SK-N-SH (cell line): ENCODE measurements around the gene MYL5. TPM values are rescaled to one million over a fixed set of nuclear protein-coding genes. Genes with fewer than 3 reads are reported as not detected.

Experiments
- CTCF ChIA-PET: fragments of 300-600, 350-600 bp; formaldehyde crosslinking; extraction: SDS; loops from one replicate; lab custom pipeline; 2021; lab: Yijun Ruan, JAX
- POLR2A ChIA-PET: fragments of 350-600 bp; sonication (Branson Sonifier 250); formaldehyde crosslinking; extraction: SDS; loops from one replicate; lab custom pipeline; 2020; ENCODE audit warnings: antibody characterized with exemption, inconsistent platforms; lab: Yijun Ruan, JAX
- DNase-seq: peaks from one replicate; pipeline ENCODE4 v3.0.0; 2012
- H2AFZ ChIP-seq: fragments of 200-600 bp; sonication (generic); 2 replicates; pipeline ENCODE4 v1.8.1; 2016; ENCODE audit warnings: antibody characterized with exemption, mild to moderate bottlenecking, low read depth
- H3F3A ChIP-seq: fragments of 200-600 bp; sonication (generic); replicated peaks from 2 replicates; pipeline ENCODE3; 2016; ENCODE audit warnings: antibody characterized with exemption, mild to moderate bottlenecking; ENCODE audit not compliant: insufficient read depth
- H3K27ac ChIP-seq, 2 experiments: fragments of 200-500 bp in 1 of 2; fragments of 200-600 bp in 1 of 2; sonication (Bioruptor generic) in 1 of 2; sonication (generic), shearing (Covaris generic) in 1 of 2; 2 replicates each; pipeline versions ENCODE4 v1.5.1 to v1.6.1; 2014 to 2016; ENCODE audit warnings: low read depth in 2 of 2, inconsistent platforms in 1 of 2, low read length in 1 of 2, mild to moderate bottlenecking in 1 of 2, mixed read lengths in 1 of 2
- H3K27me3 ChIP-seq: fragments of 200-600 bp; sonication (generic), shearing (Covaris generic); 2 replicates; pipeline ENCODE4 v1.6.1; 2016; ENCODE audit warnings: mixed run types; ENCODE audit not compliant: insufficient read depth
- H3K36me3 ChIP-seq, 2 experiments: fragments of 200-500 bp in 1 of 2; fragments of 200-600 bp in 1 of 2; sonication (Bioruptor generic) in 1 of 2; sonication (generic) in 1 of 2; replicated peaks in 1 of 2; 2 replicates each; pipeline versions ENCODE3 to v1.5.1; 2014 to 2016; ENCODE audit warnings: low read length in 1 of 2, mild to moderate bottlenecking in 1 of 2; ENCODE audit not compliant: insufficient read depth in 2 of 2, control insufficient read depth in 1 of 2
- H3K4me1 ChIP-seq, 2 experiments: fragments of 200-500 bp in 1 of 2; fragments of 200-600 bp in 1 of 2; sonication (Bioruptor generic) in 1 of 2; sonication (generic), shearing (Covaris generic) in 1 of 2; 2 replicates each; pipeline versions ENCODE4 v1.5.1 to v1.6.1; 2014 to 2016; ENCODE audit warnings: low read depth in 1 of 2, low read length in 1 of 2, mixed run types in 1 of 2; ENCODE audit not compliant: insufficient read depth in 2 of 2, control insufficient read depth in 1 of 2
- H3K4me2 ChIP-seq: fragments of 200-600 bp; sonication (generic), shearing (Covaris generic); 2 replicates; pipeline ENCODE4 v1.6.1; 2017; ENCODE audit warnings: mixed run types
- H3K4me3 ChIP-seq, 2 experiments: fragments of 200-500 bp in 1 of 2; fragments of 200-600 bp in 1 of 2; sonication (Bioruptor generic) in 1 of 2; sonication (generic), shearing (Covaris generic) in 1 of 2; 2 replicates each; pipeline versions ENCODE4 v1.5.1 to v1.8.1; 2014 to 2016; ENCODE audit warnings: low read depth in 2 of 2, inconsistent platforms in 1 of 2, low read length in 1 of 2, mild to moderate bottlenecking in 1 of 2, mixed read lengths in 1 of 2, moderate library complexity in 1 of 2
- H3K79me2 ChIP-seq: fragments of 200-600 bp; sonication (generic); 2 replicates; pipeline ENCODE4 v1.8.1; 2017; ENCODE audit warnings: mild to moderate bottlenecking; ENCODE audit not compliant: insufficient read depth
- H3K9ac ChIP-seq: fragments of 200-600 bp; sonication (generic); 2 replicates; pipeline ENCODE4 v1.6.1; 2017; ENCODE audit warnings: mixed run types
- H3K9me2 ChIP-seq: fragments of 200-600 bp; sonication (generic); 2 replicates; pipeline ENCODE4 v1.6.1; 2017; ENCODE audit warnings: mixed run types
- H3K9me3 ChIP-seq: fragments of 200-600 bp; sonication (generic); 2 replicates; pipeline ENCODE4 v1.6.1; 2017; ENCODE audit warnings: mixed run types, mild to moderate bottlenecking, moderate library complexity
- H4K20me1 ChIP-seq: fragments of 200-600 bp; sonication (generic); 2 replicates; pipeline ENCODE4 v1.6.1; 2017; ENCODE audit warnings: mild to moderate bottlenecking, mixed run types; ENCODE audit not compliant: insufficient read depth
- EP300 ChIP-seq, 2 experiments: IDR thresholded peaks; 2 replicates each; pipeline versions ENCODE4 v1.4.0 to v1.6.1; 2012; ENCODE audit warnings: borderline replicate concordance in 1 of 2, low read depth in 1 of 2, low read length in 1 of 2
- FOSL2 ChIP-seq: IDR thresholded peaks from 2 replicates; pipeline ENCODE4 v1.4.0; 2012; ENCODE audit warnings: low read depth, mild to moderate bottlenecking, moderate library complexity, borderline replicate concordance
- FOXJ3 ChIP-seq: sonication (generic); formaldehyde crosslinking; IDR thresholded peaks from 2 replicates; pipeline ENCODE4 v1.5.1; 2020; ENCODE audit warnings: mild to moderate bottlenecking, missing genetic modification reagents
- FOXM1 ChIP-seq: IDR thresholded peaks from 2 replicates; pipeline ENCODE4 v1.4.0; 2012; ENCODE audit warnings: low read depth, mild to moderate bottlenecking
- GABPA ChIP-seq: IDR thresholded peaks from 2 replicates; pipeline ENCODE4 v1.4.0; 2012; ENCODE audit warnings: low read depth, mild to moderate bottlenecking
- GATA2 ChIP-seq: sonication (generic); formaldehyde crosslinking; IDR thresholded peaks from 2 replicates; pipeline ENCODE4 v1.5.0; 2020; ENCODE audit warnings: mild to moderate bottlenecking, missing genetic modification reagents
- NRF1 ChIP-seq: IDR thresholded peaks from 2 replicates; pipeline ENCODE4 v1.6.1; 2012; ENCODE audit warnings: low read depth, mild to moderate bottlenecking, low read length
- RAD21 ChIP-seq: IDR thresholded peaks from 2 replicates; pipeline ENCODE4 v1.6.1; 2012; ENCODE audit warnings: mild to moderate bottlenecking, low read length
- SIN3A ChIP-seq: IDR thresholded peaks from 2 replicates; pipeline ENCODE4 v1.6.1; 2012; ENCODE audit warnings: low read depth, mild to moderate bottlenecking, low read length, moderate library complexity, borderline replicate concordance
- TEAD4 ChIP-seq: IDR thresholded peaks from 2 replicates; pipeline ENCODE4 v1.4.0; 2012; ENCODE audit warnings: mild to moderate bottlenecking, borderline replicate concordance; ENCODE audit not compliant: insufficient read depth
- USF1 ChIP-seq: IDR thresholded peaks from 2 replicates; pipeline ENCODE4 v1.4.0; 2012; ENCODE audit warnings: low read depth, borderline replicate concordance
- USF2 ChIP-seq: fragments of 150-350 bp; IDR thresholded peaks from 2 replicates; pipeline ENCODE4 v1.6.1; 2017; ENCODE audit warnings: antibody characterized with exemption, low read length, low read depth, borderline replicate concordance
- WGBS: methylation state at CpG from one replicate; pipeline ENCODE4 v1.1.6; 2017; ENCODE audit warnings: low lambda C conversion rate; 5-methylcytosine and 5-hydroxymethylcytosine counted together
- polyA plus RNA-seq, 3 experiments: library from polyadenylated mRNA; depleted of rRNA; stranded (reverse); fragments of >200 nt; gene quantifications; 2 replicates each; pipeline ENCODE4 v1.2.3, GENCODE V29; 2012

MYL5 gene
- polyA plus RNA-seq, 1 of the 3 experiments (the other 2 are of a cell fraction): 46.9 TPM

- Histone ChIP-seq H3K27me3 (no peaks in the 10 kb centered on the region), H2AFZ (no peak overlapping the region), H3K4me3 (no peak overlapping the region), H3K27ac (no peak overlapping the region), H3F3A (no peaks in the 10 kb centered on the region), H4K20me1 (peaks cover 90% of the 10 kb centered on the region), H3K9ac (no peak overlapping the region), H3K4me1 (peaks cover 0 to 11% of the 10 kb centered on the region in 2 experiments; a peak in 2 of 4 replicates), H3K4me2 (no peak overlapping the region), H3K9me2 (no peaks in the 10 kb centered on the region), H3K9me3 (no peaks in the 10 kb centered on the region), H3K79me2 (peaks cover 85% of the 10 kb centered on the region), H3K36me3 (no peaks in the 10 kb centered on the region)
- WGBS: 95% methylated on average over 12 of the region's 28 CpGs
- CTCF ChIA-PET: interaction anchor here (1.1 to 2.2 kb wide), 3 partner anchors 11 to 19 kb away, joined by 5 to 10 read pairs (median 6); no protein-coding TSS in a partner anchor
- POLR2A ChIA-PET: no interaction called here
- DNase-seq: no peak
- TF ChIP-seq FOXM1 (no peak), RAD21 (no peak), SIN3A (no peak), USF2 (no peak), EP300 (IDR thresholded peaks at IDR 0.05; ENCODE audit: borderline replicate concordance in 1 of 2, low read depth in 1 of 2, low read length in 1 of 2) (no peak), FOXJ3 (CRISPR knock-in tag) (no peak), GATA2 (CRISPR knock-in tag) (no peak), USF1 (no peak), GABPA (no peak), FOSL2 (no peak)
Observed at GRCh38 chr4:723751-724530, 49.6 kb downstream of the MYL5 start.

GRCh38 chr4:725391-726234 lies 51.3 kb downstream of the MYL5 start:
- Histone ChIP-seq H3F3A (no peaks in the 10 kb centered on the region), H3K4me3 (no peak overlapping the region), H2AFZ (no peak overlapping the region), H3K79me2 (peaks cover 80% of the 10 kb centered on the region), H3K27me3 (no peaks in the 10 kb centered on the region), H3K36me3 (peaks cover 1 to 3% of the 10 kb centered on the region in 2 experiments), H3K9me3 (no peaks in the 10 kb centered on the region), H3K4me1 (peaks cover 0 to 11% of the 10 kb centered on the region in 2 experiments; a peak in 2 of 4 replicates), H3K4me2 (no peak overlapping the region), H4K20me1 (peaks cover 84% of the 10 kb centered on the region), H3K9me2 (no peaks in the 10 kb centered on the region), H3K9ac (no peak overlapping the region), H3K27ac (no peak overlapping the region)
- TF ChIP-seq USF1 (no peak), NRF1 (no peak), EP300 (IDR thresholded peaks at IDR 0.05; ENCODE audit: borderline replicate concordance in 1 of 2, low read depth in 1 of 2, low read length in 1 of 2) (no peak), TEAD4 (no peak), FOSL2 (no peak)
- POLR2A ChIA-PET: no interaction called here
- WGBS: 95% methylated on average over 19 of the region's 41 CpGs
- CTCF ChIA-PET: interaction anchor here (1.4 to 2.1 kb wide), 2 partner anchors 17 kb away, joined by 10 read pairs; no protein-coding TSS in a partner anchor
- DNase-seq: no peak
